Ovary (tissue), 9 donors: ENCODE data around the gene TP73. TPM values are rescaled to one million over a fixed set of nuclear protein-coding genes. Genes with fewer than 3 reads are reported as not detected.

Source experiments
- DNase-seq, 5 donors: peaks; one replicate each; pipeline ENCODE4 v3.0.0-alpha.2; 2019 to 2020
- H3K27ac ChIP-seq, 2 donors: fragments of 200-600 bp; one replicate each; pipeline versions ENCODE4 v1.5.1 to v1.8.0; 2019 to 2022
- H3K27me3 ChIP-seq: fragments of 200-600 bp; one replicate; pipeline ENCODE4 v1.8.0; 2022
- H3K36me3 ChIP-seq: fragments of 200-600 bp; sonication (generic); one replicate; pipeline ENCODE4 v1.5.1; 2019
- H3K4me1 ChIP-seq: one replicate; pipeline ENCODE4 v1.8.1; 2013; ENCODE audit warnings: mild to moderate bottlenecking, moderate library complexity; ENCODE audit not compliant: insufficient read depth
- H3K4me3 ChIP-seq: fragments of 200-600 bp; sonication (generic); one replicate; pipeline ENCODE4 v1.5.1; 2017
- H3K9me3 ChIP-seq, 2 donors: fragments of 200-600 bp in 1 of 2; sonication (generic) in 1 of 2; one replicate each; pipeline versions ENCODE4 v1.5.1 to v1.8.1; 2013 to 2019; ENCODE audit warnings: mild to moderate bottlenecking in 1 of 2, moderate library complexity in 1 of 2
- CTCF ChIP-seq, 3 donors: fragments of 450-650 bp in 2 of 3; fragments of 200-600 bp in 1 of 3; IDR thresholded peaks; one replicate each; pipeline versions ENCODE4 v1.5.1 to v1.8.0; 2016 to 2022; ENCODE audit warnings: antibody characterized with exemption in 3 of 3, mild to moderate bottlenecking in 1 of 3
- EP300 ChIP-seq: sonication (generic); formaldehyde crosslinking; IDR thresholded peaks from one replicate; pipeline ENCODE4 v1.6.1; 2017; ENCODE audit warnings: antibody characterized with exemption
- POLR2A ChIP-seq: fragments of 450-650 bp; IDR thresholded peaks from one replicate; pipeline ENCODE4 v1.6.1; 2017; ENCODE audit warnings: antibody characterized with exemption, mild to moderate bottlenecking, moderate library complexity
- WGBS, 3 donors: extraction: QIAGEN DNeasy Blood & Tissue Kit in 1 of 3; methylation state at CpG; one replicate each; pipeline versions ENCODE4 v1.1.5 to v1.1.7; 2013 to 2017; 5-methylcytosine and 5-hydroxymethylcytosine counted together
- intact Hi-C, 4 donors: fragments of 100-400 bp; cut with DNase I; formaldehyde crosslinking; loops; one replicate each; pipeline versions ENCODE4 v1.11.0 to v1.15.1; 2022 to 2023
- polyA plus RNA-seq, 2 donors: library from polyadenylated mRNA; stranded (reverse); fragments of 200-250 nt in 1 of 2; fragments of 350-450 nt in 1 of 2; fragmentation: Illumina TruSeq in 1 of 2; extraction: RNeasy Lipid Tissue Mini Kit (QIAGEN cat#74804) in 1 of 2; gene quantifications; one replicate each; pipeline ENCODE4 v1.2.3, GENCODE V29; 2013 to 2014
- total RNA-seq, 7 donors: library from RNA; depleted of rRNA in 2 of 7; stranded (reverse); fragments of >200 nt in 2 of 7; fragmentation: NEBNext Ultra II Directional in 3 of 7; extraction: Animal tissue kit (Norgen Biotek cat#: 25700) in 3 of 7; gene quantifications; one replicate each; pipeline versions ENCODE4 v1.1.0 to v1.2.4, GENCODE V29; 2016 to 2023
- donor health status: DM: no; HTN: no; CAD: no; lungs with moderate emphysema.
- donor health status: DM: no; HTN: no; CAD: no.
- donor health status: Bipolar disorder and iron deficiency.
- donor health status: DM: yes; HTN: yes; CAD: no.
- donor health status: DM: no; HTN: no; CAD: no.
- donor health status: DM: yes; HTN: yes; CAD: no.

TP73 gene
- total and polyA plus RNA-seq, 9 donors = 0.03 to 7.5 (median 0.42) TPM

DNA sequence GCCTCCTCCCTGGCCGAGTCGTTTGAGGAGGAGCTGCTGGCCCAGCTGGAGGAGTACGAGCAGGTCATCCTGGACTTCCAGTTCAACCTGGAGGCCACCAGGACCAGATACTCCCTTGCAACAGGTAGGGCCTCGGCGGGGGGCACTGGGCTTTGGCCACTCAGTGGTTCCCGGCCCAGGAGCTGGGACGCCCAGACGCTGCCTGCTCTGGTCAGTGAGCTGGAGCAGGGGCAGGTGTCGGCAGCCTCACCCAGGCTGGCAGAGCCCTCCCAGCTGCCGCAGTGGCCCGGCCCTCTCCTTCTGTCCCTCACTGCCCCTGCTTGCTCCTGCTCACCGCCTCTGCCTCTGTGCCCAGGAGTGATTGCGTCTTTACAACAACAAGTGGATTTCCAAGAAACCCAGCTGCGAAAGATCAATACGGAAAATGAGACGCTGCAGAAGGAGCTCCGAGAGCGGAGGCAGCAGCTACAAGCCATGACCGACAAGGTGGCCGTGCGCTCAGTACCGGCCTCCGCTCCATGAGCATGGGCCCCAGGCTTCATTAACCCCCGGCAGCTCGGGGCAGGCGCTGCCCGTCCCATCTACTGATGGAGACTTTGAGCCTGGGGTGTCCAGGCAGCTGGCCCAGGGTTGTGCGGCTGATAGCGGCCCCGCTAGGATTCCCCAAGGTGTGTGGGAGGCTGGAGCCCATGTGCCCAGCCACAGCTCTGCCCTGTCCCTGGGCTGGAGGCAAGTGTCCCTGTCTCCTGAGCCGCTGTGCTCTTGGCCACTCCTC is 111.2 kb downstream of the TP73 start:
- Histone ChIP-seq H3K4me3 (no peak overlapping the region), H3K9me3 (no peaks in the 10 kb centered on the region), H3K36me3 (no peaks in the 10 kb centered on the region), H3K27ac (no peak overlapping the region), H3K27me3 (no peaks in the 10 kb centered on the region), H3K4me1 (no peaks in the 10 kb centered on the region)
- intact Hi-C loops = no loop called here
- TF ChIP-seq POLR2A (no peak), EP300 (no peak), CTCF (IDR thresholded peaks at IDR 0.05) (no peak)
- peak in 1 of 5 donors; percentile 28 for DNase-seq
- WGBS, 3 donors = 55 to 70% (median 57%) methylated on average over 29 to 31 of the region's 31 CpGs

GRCh38 chr1:3767328-3767925 is 115.1 kb downstream of the TP73 start:
- no peaks in the 10 kb centered on the region for H3K36me3 ChIP-seq
- peak in 1 of 5 donors; percentile 34 for DNase-seq
- peaks cover 11% of the 10 kb centered on the region for H3K4me1 ChIP-seq
- intact Hi-C loops = no loop called here
- no peaks in the 10 kb centered on the region for H3K9me3 ChIP-seq
- 90 to 92% (median 90%) methylated on average over 17 of the region's 17 CpGs for WGBS, 3 donors
- TF ChIP-seq CTCF (IDR thresholded peaks at IDR 0.05) (no peak), EP300 (no peak), POLR2A (no peak)
- no peak overlapping the region for H3K4me3 ChIP-seq
- H3K27ac ChIP-seq = no peak overlapping the region
- no peaks in the 10 kb centered on the region for H3K27me3 ChIP-seq

GRCh38 chr1:3768811-3769390 is 116.6 kb downstream of the TP73 start:
- H3K27ac ChIP-seq = no peak overlapping the region
- no peaks in the 10 kb centered on the region for H3K36me3 ChIP-seq
- intact Hi-C loops = no loop called here
- no peaks in the 10 kb centered on the region for H3K9me3 ChIP-seq
- TF ChIP-seq CTCF (IDR thresholded peaks at IDR 0.05) (no peak), POLR2A (no peak), EP300 (no peak)
- peaks cover 11% of the 10 kb centered on the region for H3K4me1 ChIP-seq
- WGBS, 3 donors = 92 to 93% (median 92%) methylated on average over 22 of the region's 22 CpGs
- H3K27me3 ChIP-seq = no peaks in the 10 kb centered on the region
- peak in 1 of 5 donors; percentile 36 for DNase-seq
- no peak overlapping the region for H3K4me3 ChIP-seq

GRCh38 chr1:3770047-3770765 is 117.9 kb downstream of the TP73 start:
- Histone ChIP-seq H3K9me3 (no peaks in the 10 kb centered on the region), H3K4me1 (peaks cover 11% of the 10 kb centered on the region), H3K36me3 (no peaks in the 10 kb centered on the region), H3K4me3 (no peak overlapping the region), H3K27me3 (no peaks in the 10 kb centered on the region), H3K27ac (peak overlapping the region in 1 of 2 donors; percentile 90)
- 86 to 87% (median 87%) methylated on average over 15 to 16 of the region's 16 CpGs for WGBS, 3 donors
- intact Hi-C loops = no loop called here
- peak in 1 of 5 donors; percentile 37 for DNase-seq
- TF ChIP-seq CTCF (IDR thresholded peaks at IDR 0.05) = no peak
- no peak for TF ChIP-seq EP300
- TF ChIP-seq POLR2A = no peak
